SU-DHL-6 (cell line): ENCODE data around the gene HOXC13.

ENCODE experiments used
- H2AFZ ChIP-seq: fragments of 200-600 bp; sonication (generic); 2 replicates; pipeline ENCODE4 v1.6.1; 2014; ENCODE audit warnings: low read depth, mild to moderate bottlenecking, moderate library complexity, mixed read lengths, antibody characterized with exemption, low read length; ENCODE audit not compliant: severe bottlenecking
- H3F3A ChIP-seq: fragments of 200-600 bp; shearing (Covaris generic); 2 replicates; pipeline ENCODE4 v1.6.0; 2016; ENCODE audit warnings: antibody characterized with exemption, mild to moderate bottlenecking; ENCODE audit not compliant: insufficient read depth
- H3K27ac ChIP-seq: fragments of 200-600 bp; sonication (generic); 2 replicates; pipeline ENCODE4 v1.5.1; 2016; ENCODE audit warnings: low read depth, mild to moderate bottlenecking, low read length, moderate library complexity, mixed read lengths
- H3K27me3 ChIP-seq: fragments of 200-600 bp; sonication (generic), shearing (Covaris generic); 2 replicates; pipeline ENCODE4 v1.6.0; 2014; ENCODE audit warnings: mild to moderate bottlenecking, low read length
- H3K36me3 ChIP-seq: fragments of 200-600 bp; sonication (generic); 2 replicates; pipeline ENCODE4 v1.6.1; 2014; ENCODE audit warnings: mild to moderate bottlenecking, low read length, mixed read lengths
- H3K4me2 ChIP-seq: fragments of 300-600, 200-600 bp; shearing (Covaris generic), sonication (generic); 2 replicates; pipeline ENCODE4 v1.6.0; 2014; ENCODE audit warnings: low read length, low read depth, mild to moderate bottlenecking; ENCODE audit not compliant: poor library complexity, severe bottlenecking
- H3K4me3 ChIP-seq: fragments of 200-600 bp; sonication (generic); 2 replicates; pipeline ENCODE4 v1.5.1; 2014; ENCODE audit warnings: antibody characterized with exemption, low read length, mild to moderate bottlenecking, mixed read lengths; ENCODE audit not compliant: insufficient read depth, poor library complexity, severe bottlenecking
- H3K79me2 ChIP-seq: fragments of 200-600 bp; sonication (generic); 2 replicates; pipeline ENCODE4 v1.6.1; 2014; ENCODE audit warnings: mild to moderate bottlenecking, low read length, moderate library complexity; ENCODE audit not compliant: insufficient read depth
- H3K9ac ChIP-seq: fragments of 200-600 bp; sonication (generic); 2 replicates; pipeline ENCODE4 v1.7.0; 2014; ENCODE audit warnings: mild to moderate bottlenecking, low read length
- H3K9me2 ChIP-seq: fragments of 200-600 bp; sonication (generic); replicated peaks from 2 replicates; pipeline ENCODE4 v1.6.1; 2014; ENCODE audit warnings: low read length; ENCODE audit not compliant: insufficient read depth
- H3K9me3 ChIP-seq: fragments of 200-600 bp; sonication (generic); 2 replicates; pipeline ENCODE4 v1.6.1; 2014; ENCODE audit warnings: low read length, mixed read lengths; ENCODE audit not compliant: insufficient read depth
- H4K20me1 ChIP-seq: fragments of 200-600 bp; sonication (generic); 2 replicates; pipeline ENCODE4 v1.6.1; 2014; ENCODE audit warnings: low read depth, mild to moderate bottlenecking, antibody characterized with exemption, low read length, moderate library complexity, mixed read lengths
- EZH2phosphoT487 ChIP-seq: fragments of 200-600 bp; sonication (generic), shearing (Covaris generic); conservative IDR thresholded peaks from 2 replicates; pipeline ENCODE4 v1.6.1; 2018; ENCODE audit warnings: mild to moderate bottlenecking, antibody characterized with exemption, low read length, moderate library complexity, mixed read lengths
- TF ChIP-seq, protein P1 (sequence below): fragments of 200-600 bp; sonication (generic); IDR thresholded peaks from one replicate; pipeline ENCODE4 v1.5.1; 2017; ENCODE audit warnings: antibody characterized with exemption, mild to moderate bottlenecking, low read length, moderate library complexity; ENCODE audit not compliant: insufficient read depth, poor library complexity, severe bottlenecking

The HOXC13 gene

DNA sequence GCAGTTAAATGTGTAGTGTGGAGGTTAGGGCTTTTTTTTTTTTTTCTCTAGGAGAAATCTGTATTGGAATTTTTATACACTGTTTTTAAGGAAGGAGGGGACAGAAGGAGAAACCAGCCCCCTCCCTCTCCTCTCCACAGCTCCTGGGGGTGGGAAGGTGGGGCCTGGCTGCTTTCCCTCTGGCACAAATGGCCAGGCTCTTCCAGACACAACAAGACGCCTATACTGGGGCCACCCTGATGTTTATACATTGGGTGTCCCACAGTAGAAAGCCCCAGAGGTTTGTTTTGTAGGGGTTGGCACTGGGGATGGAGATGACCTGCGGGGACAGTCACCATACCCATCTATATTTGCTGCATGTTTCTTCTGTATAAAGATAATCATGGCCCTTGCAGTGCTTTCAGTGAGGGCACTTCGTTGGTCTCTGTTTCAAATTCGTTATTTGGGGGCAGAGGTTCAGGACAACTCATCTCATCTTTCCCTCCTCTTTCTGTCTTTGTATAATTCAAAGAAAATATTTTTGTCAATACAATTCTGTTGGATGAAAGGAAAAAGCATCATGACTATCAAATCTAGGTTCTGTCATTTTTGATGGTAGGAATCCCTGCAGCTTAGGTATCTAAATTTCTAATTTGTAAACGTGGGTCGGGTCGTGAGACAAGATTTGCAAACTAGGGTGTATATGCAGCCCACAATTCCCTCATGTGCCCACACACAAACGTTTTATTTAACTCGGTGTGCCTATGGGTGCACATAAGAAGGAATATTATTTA lies 38.4 kb downstream of the HOXC13 start:
- no peaks in the 10 kb centered on the region for H3K79me2 ChIP-seq
- H3K36me3 ChIP-seq, result no peaks in the 10 kb centered on the region
- H3K9me3 ChIP-seq, result no peaks in the 10 kb centered on the region
- no peaks in the 10 kb centered on the region for H3K9me2 ChIP-seq
- TF ChIP-seq EZH2phosphoT487, result no peak
- TF ChIP-seq, protein P1, sequence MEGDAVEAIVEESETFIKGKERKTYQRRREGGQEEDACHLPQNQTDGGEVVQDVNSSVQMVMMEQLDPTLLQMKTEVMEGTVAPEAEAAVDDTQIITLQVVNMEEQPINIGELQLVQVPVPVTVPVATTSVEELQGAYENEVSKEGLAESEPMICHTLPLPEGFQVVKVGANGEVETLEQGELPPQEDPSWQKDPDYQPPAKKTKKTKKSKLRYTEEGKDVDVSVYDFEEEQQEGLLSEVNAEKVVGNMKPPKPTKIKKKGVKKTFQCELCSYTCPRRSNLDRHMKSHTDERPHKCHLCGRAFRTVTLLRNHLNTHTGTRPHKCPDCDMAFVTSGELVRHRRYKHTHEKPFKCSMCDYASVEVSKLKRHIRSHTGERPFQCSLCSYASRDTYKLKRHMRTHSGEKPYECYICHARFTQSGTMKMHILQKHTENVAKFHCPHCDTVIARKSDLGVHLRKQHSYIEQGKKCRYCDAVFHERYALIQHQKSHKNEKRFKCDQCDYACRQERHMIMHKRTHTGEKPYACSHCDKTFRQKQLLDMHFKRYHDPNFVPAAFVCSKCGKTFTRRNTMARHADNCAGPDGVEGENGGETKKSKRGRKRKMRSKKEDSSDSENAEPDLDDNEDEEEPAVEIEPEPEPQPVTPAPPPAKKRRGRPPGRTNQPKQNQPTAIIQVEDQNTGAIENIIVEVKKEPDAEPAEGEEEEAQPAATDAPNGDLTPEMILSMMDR, result no peak
- H2AFZ ChIP-seq, result no peak overlapping the region
- H3K27me3 ChIP-seq, result no peaks in the 10 kb centered on the region
- H3F3A ChIP-seq, result no peaks in the 10 kb centered on the region
- no peak overlapping the region for H3K4me3 ChIP-seq
- H3K9ac ChIP-seq, result no peak overlapping the region
- no peak overlapping the region for H3K4me2 ChIP-seq
- H4K20me1 ChIP-seq, result no peaks in the 10 kb centered on the region
- H3K27ac ChIP-seq, result no peak overlapping the region

DNA sequence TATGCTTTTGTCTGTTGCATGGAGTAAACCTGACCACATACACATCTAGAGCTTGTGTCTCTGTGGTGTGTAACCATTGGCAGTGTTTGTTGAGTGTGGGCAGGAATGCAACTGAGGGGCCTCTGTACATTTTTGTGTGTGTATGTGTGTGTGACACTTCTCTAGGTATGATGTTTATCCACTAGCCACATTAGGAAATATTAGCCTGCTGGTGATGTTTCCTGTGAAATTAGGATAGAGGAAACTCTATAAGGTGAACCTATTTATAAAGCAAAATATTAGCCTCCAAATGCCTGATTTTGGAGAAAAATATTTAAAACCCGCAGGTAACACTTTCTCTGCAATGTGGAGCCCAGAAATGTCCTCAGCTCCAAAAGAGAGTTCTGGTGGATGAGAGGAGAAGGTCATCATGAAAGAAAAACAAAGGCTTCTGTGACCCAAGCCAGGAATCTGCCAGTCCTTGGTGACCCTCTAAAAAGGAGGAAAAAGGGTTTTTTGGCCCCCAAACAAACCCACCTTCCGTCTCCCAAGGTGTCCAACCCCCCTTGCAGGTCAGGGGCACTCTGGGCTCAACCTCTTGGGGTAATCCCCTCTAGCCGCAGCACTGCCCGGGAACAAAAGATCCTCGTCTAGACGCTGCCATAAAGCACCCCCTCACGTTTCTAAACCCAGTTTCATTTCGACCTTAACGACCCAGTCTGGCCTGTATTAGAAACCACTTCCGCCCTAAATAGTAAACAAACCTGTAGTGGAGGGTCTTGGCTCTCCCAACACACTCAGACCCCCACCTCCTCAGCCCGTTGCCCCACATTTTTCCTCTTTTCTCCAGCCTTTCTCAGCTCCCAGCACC lies 39.2 kb downstream of the HOXC13 start:
- Histone ChIP-seq H3K9me2 (no peaks in the 10 kb centered on the region), H3K9ac (no peak overlapping the region)

DNA sequence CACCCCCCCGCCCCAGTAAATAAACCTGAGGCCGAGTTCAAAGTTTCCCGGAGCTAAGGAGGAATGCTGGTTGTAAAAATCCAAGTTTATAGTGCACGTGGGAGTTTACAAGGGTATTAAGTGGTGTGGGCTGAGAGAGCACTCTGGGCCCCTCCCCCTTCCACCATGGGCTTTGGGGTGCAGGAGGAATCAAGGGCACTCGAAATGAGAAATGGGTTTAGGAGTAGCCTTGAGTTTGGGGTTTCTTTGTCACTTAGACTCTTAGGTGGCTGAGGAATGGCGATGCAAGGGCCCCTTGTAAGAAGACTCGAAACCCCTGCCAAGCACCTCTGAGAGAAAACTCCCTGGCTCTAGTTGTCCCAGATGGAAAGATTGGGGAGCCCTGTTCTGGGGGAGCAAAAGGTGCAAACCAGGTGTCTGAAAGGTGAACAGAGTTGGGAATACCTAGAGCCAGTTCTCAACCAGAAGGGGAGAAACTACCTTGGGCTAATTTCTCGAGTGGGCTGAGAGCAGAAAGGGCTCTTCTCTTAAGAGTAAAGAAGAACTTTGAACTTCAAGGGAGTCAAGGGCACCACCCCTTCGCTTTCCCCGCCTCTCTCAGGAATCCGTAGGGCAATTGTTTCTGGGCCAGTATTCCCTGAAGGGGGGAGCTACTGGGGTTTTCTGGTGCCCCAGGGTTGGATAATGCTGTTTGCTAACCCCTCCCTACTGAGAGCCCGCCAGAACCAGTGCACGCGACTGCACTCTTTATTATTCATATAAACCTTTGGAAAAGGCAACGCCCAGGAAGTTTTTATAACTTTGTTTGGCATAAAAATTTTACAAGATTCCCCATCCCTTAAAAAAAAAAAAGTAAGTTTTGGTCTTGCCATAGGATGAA lies 40.1 kb downstream of the HOXC13 start:
- Histone ChIP-seq H2AFZ (no peak overlapping the region), H3K36me3 (no peaks in the 10 kb centered on the region), H3K9ac (no peak overlapping the region), H3K4me3 (no peak overlapping the region), H3K9me3 (no peaks in the 10 kb centered on the region), H3F3A (no peaks in the 10 kb centered on the region), H3K4me2 (no peak overlapping the region), H4K20me1 (no peaks in the 10 kb centered on the region), H3K27ac (no peak overlapping the region), H3K9me2 (no peaks in the 10 kb centered on the region), H3K79me2 (no peaks in the 10 kb centered on the region), H3K27me3 (no peaks in the 10 kb centered on the region)
- no peak for TF ChIP-seq EZH2phosphoT487
- TF ChIP-seq, protein P1, result no peak

More for the DNA sequence above, 39.2 kb downstream of the HOXC13 start:
- H3K27ac ChIP-seq, result no peak overlapping the region
- no peaks in the 10 kb centered on the region for H3K9me3 ChIP-seq
- no peak overlapping the region for H3K4me3 ChIP-seq
- no peaks in the 10 kb centered on the region for H4K20me1 ChIP-seq
- H3K36me3 ChIP-seq, result no peaks in the 10 kb centered on the region
- H3K79me2 ChIP-seq, result no peaks in the 10 kb centered on the region
- TF ChIP-seq EZH2phosphoT487, result no peak
- TF ChIP-seq, protein P1, result no peak
- no peak overlapping the region for H2AFZ ChIP-seq
- no peaks in the 10 kb centered on the region for H3F3A ChIP-seq
- no peaks in the 10 kb centered on the region for H3K27me3 ChIP-seq
- H3K4me2 ChIP-seq, result no peak overlapping the region
